Astrocyte (in vitro differentiated cells and primary cell): ENCODE results near the gene TXNL4A. TPM values are rescaled to one million over a fixed set of nuclear protein-coding genes. Genes with fewer than 3 reads are reported as not detected.

Source experiments
- DNase-seq: peaks from one replicate; pipeline ENCODE4 v3.0.0-alpha.2; 2010; ENCODE audit warnings: low read depth
- FAIRE-seq: peaks from 2 replicates; lab custom pipeline; 2011; peaks lifted over from hg19 to GRCh38; lab: Jason Lieb, UNC
- H2AFZ ChIP-seq: 2 replicates; pipeline ENCODE4 v1.6.0; 2012; ENCODE audit warnings: low read depth, low read length, inconsistent platforms
- H3K27ac ChIP-seq: 2 replicates; pipeline ENCODE4 v1.5.1; 2011; ENCODE audit warnings: low read depth, low read length, inconsistent platforms
- H3K27me3 ChIP-seq: 2 replicates; pipeline ENCODE4 v1.6.0; 2011; ENCODE audit warnings: low read length, inconsistent platforms; ENCODE audit not compliant: insufficient read depth
- H3K36me3 ChIP-seq: 2 replicates; pipeline ENCODE4 v1.5.1; 2011; ENCODE audit warnings: low read length, inconsistent platforms; ENCODE audit not compliant: insufficient read depth
- H3K4me1 ChIP-seq: 2 replicates; pipeline ENCODE4 v1.5.1; 2011; ENCODE audit warnings: low read length, inconsistent platforms; ENCODE audit not compliant: insufficient read depth
- H3K4me2 ChIP-seq: 2 replicates; pipeline ENCODE4 v1.6.0; 2012; ENCODE audit warnings: low read length, inconsistent platforms
- H3K4me3 ChIP-seq: 2 replicates; pipeline ENCODE4 v1.5.1; 2011; ENCODE audit warnings: low read depth, mild to moderate bottlenecking, low read length, inconsistent platforms; ENCODE audit not compliant: insufficient read depth
- H3K79me2 ChIP-seq: 2 replicates; pipeline ENCODE4 v1.6.0; 2012; ENCODE audit warnings: mild to moderate bottlenecking, low read length, inconsistent platforms; ENCODE audit not compliant: insufficient read depth
- H3K9ac ChIP-seq: 2 replicates; pipeline ENCODE4 v1.6.0; 2012; ENCODE audit warnings: mild to moderate bottlenecking, low read length, inconsistent platforms
- H3K9me3 ChIP-seq: 2 replicates; pipeline ENCODE4 v1.5.1; 2012; ENCODE audit warnings: low read depth, mild to moderate bottlenecking, low read length, inconsistent platforms; ENCODE audit not compliant: insufficient read depth
- H4K20me1 ChIP-seq: 2 replicates; pipeline ENCODE4 v1.6.0; 2012; ENCODE audit warnings: low read length, inconsistent platforms; ENCODE audit not compliant: insufficient read depth
- H3K27ac Mint-ChIP-seq: one replicate; pipeline ENCODE4 v1.8.0; 2021; ENCODE audit warnings: mild to moderate bottlenecking, mixed read lengths; ENCODE audit not compliant: unreplicated experiment
- H3K27me3 Mint-ChIP-seq: one replicate; pipeline ENCODE4 v1.8.0; 2021; ENCODE audit warnings: low read depth, mixed read lengths; ENCODE audit not compliant: unreplicated experiment
- H3K36me3 Mint-ChIP-seq: one replicate; pipeline ENCODE4 v1.8.0; 2021; ENCODE audit warnings: low read depth, mixed read lengths; ENCODE audit not compliant: unreplicated experiment
- H3K4me1 Mint-ChIP-seq: one replicate; pipeline ENCODE4 v1.8.0; 2021; ENCODE audit warnings: low read depth, mixed read lengths; ENCODE audit not compliant: unreplicated experiment
- H3K4me3 Mint-ChIP-seq: one replicate; pipeline ENCODE4 v1.8.0; 2021; ENCODE audit warnings: mild to moderate bottlenecking, moderate library complexity, mixed read lengths; ENCODE audit not compliant: unreplicated experiment
- H3K9me3 Mint-ChIP-seq: one replicate; pipeline ENCODE4 v1.8.0; 2021; ENCODE audit warnings: mild to moderate bottlenecking, mixed read lengths; ENCODE audit not compliant: unreplicated experiment
- EZH2 ChIP-seq: IDR thresholded peaks from 2 replicates; pipeline ENCODE4 v1.6.1; 2012; ENCODE audit warnings: mild to moderate bottlenecking, low read length, inconsistent platforms; ENCODE audit not compliant: insufficient read depth
- total RNA-seq: library from RNA; stranded (reverse); gene quantifications from 2 replicates; pipeline ENCODE4 v1.2.1, GENCODE V29; 2021
- TF ChIP-seq, protein P1 (sequence below): IDR thresholded peaks from 2 replicates; pipeline ENCODE4 v1.5.1; 2011; ENCODE audit warnings: low read depth, mild to moderate bottlenecking, inconsistent platforms, low read length, moderate library complexity; ENCODE audit not compliant: insufficient read depth

Gene TXNL4A
- total RNA-seq, 1 donor from 2014 or later = 135 TPM

GRCh38 chr18:79935925-79936324 is 52.4 kb downstream of the TXNL4A start:
- Mint-ChIP-seq H3K27ac (no peak overlapping the region), H3K4me3 (no peak overlapping the region), H3K9me3 (peaks cover 15% of the 10 kb centered on the region), H3K4me1 (no peaks in the 10 kb centered on the region), H3K27me3 (no peaks in the 10 kb centered on the region), H3K36me3 (peaks cover 50% of the 10 kb centered on the region)
- Histone ChIP-seq H3K4me2 (no peak overlapping the region), H3K9me3 (peaks cover 7% of the 10 kb centered on the region), H3K9ac (no peak overlapping the region), H2AFZ (no peak overlapping the region), H4K20me1 (peaks cover 63% of the 10 kb centered on the region), H3K79me2 (peaks cover 76% of the 10 kb centered on the region), H3K27ac (no peak overlapping the region), H3K36me3 (peaks cover 4% of the 10 kb centered on the region), H3K27me3 (no peaks in the 10 kb centered on the region), H3K4me1 (no peaks in the 10 kb centered on the region), H3K4me3 (no peak overlapping the region)
- TF ChIP-seq, protein P1, sequence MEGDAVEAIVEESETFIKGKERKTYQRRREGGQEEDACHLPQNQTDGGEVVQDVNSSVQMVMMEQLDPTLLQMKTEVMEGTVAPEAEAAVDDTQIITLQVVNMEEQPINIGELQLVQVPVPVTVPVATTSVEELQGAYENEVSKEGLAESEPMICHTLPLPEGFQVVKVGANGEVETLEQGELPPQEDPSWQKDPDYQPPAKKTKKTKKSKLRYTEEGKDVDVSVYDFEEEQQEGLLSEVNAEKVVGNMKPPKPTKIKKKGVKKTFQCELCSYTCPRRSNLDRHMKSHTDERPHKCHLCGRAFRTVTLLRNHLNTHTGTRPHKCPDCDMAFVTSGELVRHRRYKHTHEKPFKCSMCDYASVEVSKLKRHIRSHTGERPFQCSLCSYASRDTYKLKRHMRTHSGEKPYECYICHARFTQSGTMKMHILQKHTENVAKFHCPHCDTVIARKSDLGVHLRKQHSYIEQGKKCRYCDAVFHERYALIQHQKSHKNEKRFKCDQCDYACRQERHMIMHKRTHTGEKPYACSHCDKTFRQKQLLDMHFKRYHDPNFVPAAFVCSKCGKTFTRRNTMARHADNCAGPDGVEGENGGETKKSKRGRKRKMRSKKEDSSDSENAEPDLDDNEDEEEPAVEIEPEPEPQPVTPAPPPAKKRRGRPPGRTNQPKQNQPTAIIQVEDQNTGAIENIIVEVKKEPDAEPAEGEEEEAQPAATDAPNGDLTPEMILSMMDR = no peak
- TF ChIP-seq EZH2 = no peak
- DNase-seq (no peak), FAIRE-seq (no peak)

DNA sequence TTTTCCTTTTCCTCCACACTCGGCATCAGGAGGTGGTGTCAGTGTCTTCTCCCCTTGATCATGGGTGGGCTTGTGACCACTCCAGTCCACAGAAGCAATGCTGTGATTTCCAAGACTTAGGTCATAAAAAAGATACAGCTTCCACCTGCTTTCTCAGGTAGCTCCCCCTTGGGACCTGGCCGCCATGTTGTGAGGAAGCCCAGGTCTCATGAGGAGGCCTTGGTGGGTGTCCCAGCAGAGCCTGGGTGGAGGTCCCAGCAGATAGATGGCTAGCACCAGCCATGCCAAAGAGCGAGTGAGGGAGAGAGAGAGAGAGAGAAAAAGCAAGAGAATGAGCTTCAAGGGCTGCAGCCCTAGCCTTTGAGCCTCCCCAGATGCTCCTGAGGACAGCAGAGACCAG is 52.9 kb downstream of the TXNL4A start:
- TF ChIP-seq EZH2 = no peak
- TF ChIP-seq, protein P1 = no peak
- Histone ChIP-seq H4K20me1 (peaks cover 59% of the 10 kb centered on the region), H3K79me2 (peaks cover 73% of the 10 kb centered on the region), H3K9me3 (peaks cover 7% of the 10 kb centered on the region), H3K9ac (no peak overlapping the region), H3K27ac (no peak overlapping the region), H3K4me3 (no peak overlapping the region), H3K4me1 (no peaks in the 10 kb centered on the region), H2AFZ (no peak overlapping the region), H3K36me3 (peaks cover 4% of the 10 kb centered on the region), H3K27me3 (no peaks in the 10 kb centered on the region), H3K4me2 (no peak overlapping the region)
- FAIRE-seq = no peak
- H3K27ac Mint-ChIP-seq = no peak overlapping the region
- H3K27me3 Mint-ChIP-seq = no peaks in the 10 kb centered on the region
- no peak overlapping the region for H3K4me3 Mint-ChIP-seq
- H3K9me3 Mint-ChIP-seq = peaks cover 15% of the 10 kb centered on the region
- H3K36me3 Mint-ChIP-seq = peaks cover 50% of the 10 kb centered on the region
- no peak for DNase-seq
- H3K4me1 Mint-ChIP-seq = no peaks in the 10 kb centered on the region

DNA sequence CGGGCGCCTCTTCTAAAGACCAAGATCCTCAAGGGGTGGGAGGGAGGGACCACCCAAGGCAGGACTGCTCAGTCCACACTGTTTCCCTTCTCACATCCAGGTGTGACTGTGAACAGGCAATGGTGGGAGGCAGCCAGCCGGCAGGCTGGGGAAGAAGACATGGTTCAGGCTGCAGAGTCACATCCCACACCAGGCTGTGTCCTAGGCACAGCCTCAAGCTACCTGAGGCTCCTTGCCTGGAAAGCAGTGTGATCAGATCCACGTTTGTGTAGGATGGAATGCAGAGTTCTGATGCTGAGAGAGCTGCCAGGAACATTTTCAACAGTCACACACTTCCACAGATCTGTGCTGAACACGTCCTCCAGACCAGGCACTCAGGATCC is 53.3 kb downstream of the TXNL4A start:
- Histone ChIP-seq H4K20me1 (peaks cover 56% of the 10 kb centered on the region), H2AFZ (no peak overlapping the region), H3K9ac (no peak overlapping the region), H3K79me2 (peaks cover 74% of the 10 kb centered on the region), H3K9me3 (peaks cover 7% of the 10 kb centered on the region), H3K4me1 (no peaks in the 10 kb centered on the region), H3K4me3 (no peak overlapping the region), H3K27me3 (no peaks in the 10 kb centered on the region), H3K36me3 (peaks cover 4% of the 10 kb centered on the region), H3K4me2 (no peak overlapping the region), H3K27ac (no peak overlapping the region)
- Mint-ChIP-seq H3K4me1 (no peaks in the 10 kb centered on the region), H3K27me3 (no peaks in the 10 kb centered on the region), H3K36me3 (peaks cover 51% of the 10 kb centered on the region), H3K4me3 (no peak overlapping the region), H3K9me3 (peaks cover 16% of the 10 kb centered on the region), H3K27ac (no peak overlapping the region)
- TF ChIP-seq EZH2 = no peak
- TF ChIP-seq, protein P1 = no peak
- DNase-seq (no peak), FAIRE-seq (no peak)
